HG03342 (cell line): ENCODE results near the gene KCTD5.

Source experiments
- ATAC-seq: cut with Tn5 transposase; IDR thresholded peaks from one replicate; pipeline ENCODE4 v1.9.1; 2021; ENCODE audit warnings: mild to moderate bottlenecking, moderate library complexity; ENCODE audit not compliant: unreplicated experiment

Gene KCTD5

DNA sequence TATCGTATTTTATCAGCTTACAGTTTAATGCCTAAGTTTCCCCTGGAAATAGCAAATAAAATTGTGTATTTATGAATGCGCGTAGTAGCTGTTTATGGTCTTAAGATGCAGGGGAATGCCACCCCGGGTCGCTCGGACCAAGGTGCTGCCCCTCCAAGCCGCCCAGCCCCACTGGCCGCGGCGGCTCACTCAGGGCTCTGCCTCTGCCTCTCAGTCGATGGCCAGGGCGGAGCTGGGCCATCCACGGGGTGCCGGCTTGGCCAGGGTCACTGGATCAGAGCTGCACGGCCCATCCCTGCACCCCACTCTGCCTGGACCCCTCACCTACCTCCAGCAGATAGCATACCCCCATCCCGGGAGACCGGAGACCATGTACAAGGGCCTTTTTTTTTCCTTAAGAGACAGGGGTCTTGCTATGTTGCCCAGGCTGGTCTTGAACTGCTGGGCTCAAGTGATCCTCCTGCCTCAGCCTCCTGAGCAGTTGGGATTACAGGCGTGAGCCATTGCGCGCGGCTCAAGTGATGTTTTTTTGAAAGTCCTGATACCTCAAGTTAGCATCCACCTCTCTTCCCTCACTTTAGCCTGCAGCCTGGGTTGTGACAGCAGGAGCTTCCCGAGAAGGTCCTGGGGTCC lies 26.7 kb downstream of the KCTD5 start:
- no peak for ATAC-seq

DNA sequence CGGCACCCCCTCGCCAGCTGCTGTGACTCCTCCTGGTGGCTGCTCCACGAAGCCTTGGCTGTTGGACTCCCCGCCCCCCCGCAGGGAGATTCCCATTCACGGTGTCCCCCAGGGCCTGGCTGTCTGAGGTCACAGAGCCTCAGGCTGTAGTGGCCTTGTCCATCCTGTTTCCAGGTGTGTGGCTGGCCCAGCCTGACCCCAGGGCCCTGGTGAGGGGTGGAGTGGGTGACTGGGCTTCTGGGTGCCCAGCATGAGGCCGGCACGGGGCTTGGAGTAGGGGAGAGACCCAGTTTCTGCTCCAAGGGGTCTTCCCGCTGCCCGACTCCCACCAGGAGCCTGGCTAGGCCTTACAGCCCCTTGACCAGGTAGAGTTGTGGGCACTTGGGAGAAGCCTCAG lies 27.3 kb downstream of the KCTD5 start:
- ATAC-seq, result no peak

DNA sequence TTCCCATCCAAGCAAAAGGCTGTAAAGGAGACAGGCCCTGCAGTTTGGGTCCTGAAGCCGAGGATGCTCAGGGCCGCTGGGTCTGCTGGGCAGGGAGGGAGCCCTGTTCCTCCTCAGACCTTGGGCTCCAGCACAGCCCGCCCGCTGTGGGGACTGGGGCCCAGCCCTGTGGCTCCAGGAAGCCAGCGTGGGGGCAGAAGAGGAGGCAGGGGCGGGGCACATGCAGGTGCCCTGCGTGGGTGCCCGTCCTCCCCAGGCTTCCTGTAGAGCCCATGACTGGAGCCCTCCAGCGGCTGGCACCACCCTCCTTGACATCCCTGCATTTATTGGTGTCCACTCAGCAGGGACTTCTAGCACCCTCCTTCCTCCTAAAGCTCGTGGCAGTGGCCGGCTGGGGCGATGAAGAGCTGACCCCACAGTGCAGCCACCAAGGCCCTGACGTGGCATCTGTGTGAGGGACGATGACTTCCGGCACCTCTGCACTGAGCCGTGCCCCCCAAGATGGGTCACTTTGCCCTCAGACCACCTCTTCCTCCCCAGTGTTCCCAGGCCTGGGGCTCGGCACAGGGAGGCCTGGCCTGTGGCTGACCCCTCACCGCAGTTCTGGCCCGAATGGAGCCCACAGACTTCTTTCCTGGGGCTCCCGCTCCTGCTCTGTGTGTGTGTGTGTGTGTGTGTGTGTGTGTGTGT lies 27.8 kb downstream of the KCTD5 start:
- ATAC-seq, result no peak

- no peak for ATAC-seq
Observed at GRCh38 chr16:2710711-2711231, 28.4 kb downstream of the KCTD5 start.

- no peak for ATAC-seq
Observed at GRCh38 chr16:2711370-2712062, 29.2 kb downstream of the KCTD5 start.

GRCh38 chr16:2712063-2712441 lies 29.7 kb downstream of the KCTD5 start:
- ATAC-seq, result no peak

GRCh38 chr16:2712546-2712945 lies 30.2 kb downstream of the KCTD5 start:
- no peak for ATAC-seq

GRCh38 chr16:2713523-2713922 lies 31.2 kb downstream of the KCTD5 start:
- no peak for ATAC-seq

- no peak for ATAC-seq
Observed at GRCh38 chr16:2713985-2714774, 31.9 kb downstream of the KCTD5 start.

- ATAC-seq, result no peak
Observed at GRCh38 chr16:2715064-2715463, 32.7 kb downstream of the KCTD5 start.

DNA sequence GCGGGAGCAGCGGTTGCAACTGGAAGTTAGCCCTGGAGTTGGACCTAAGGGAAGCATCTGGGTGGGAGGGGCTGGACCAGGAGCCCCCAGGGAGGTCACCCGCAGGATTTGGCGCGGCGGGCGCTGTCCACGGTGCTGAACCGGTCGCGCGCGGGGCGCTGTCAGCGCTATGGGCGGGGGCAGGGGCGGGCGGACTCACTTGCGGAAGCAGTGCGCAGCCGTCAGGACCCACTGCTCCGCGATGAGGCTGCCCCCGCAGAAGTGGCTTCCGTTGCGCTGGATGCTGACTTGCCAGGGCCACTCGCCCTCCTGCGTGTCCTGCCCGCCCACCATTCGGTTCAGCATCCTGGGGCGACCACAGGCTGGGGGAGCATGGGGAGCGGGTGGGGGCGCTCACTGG lies 33.2 kb downstream of the KCTD5 start:
- ATAC-seq, result no peak

- ATAC-seq, result no peak
Observed at GRCh38 chr16:2715966-2716885, 33.9 kb downstream of the KCTD5 start.

DNA sequence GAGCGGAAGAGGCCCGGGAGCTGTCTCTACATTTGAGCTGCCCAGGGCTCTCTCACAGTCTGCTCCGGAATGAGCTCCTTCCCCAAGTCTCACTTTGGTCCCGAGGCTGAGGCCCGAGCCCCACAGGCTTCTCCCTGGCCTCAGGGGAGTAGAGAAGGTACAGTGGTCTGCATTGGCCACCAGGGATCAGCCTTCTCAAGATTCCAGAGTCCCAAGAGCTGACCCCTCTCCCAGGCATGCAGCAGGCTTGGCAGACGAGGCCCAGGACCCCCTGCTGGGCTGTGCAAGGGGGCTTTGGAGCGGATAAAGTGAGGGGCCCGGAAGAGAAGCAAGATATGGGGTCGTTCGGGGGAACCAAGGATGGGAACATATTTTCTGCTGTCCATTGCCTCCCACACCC lies 34.6 kb downstream of the KCTD5 start:
- no peak for ATAC-seq

DNA sequence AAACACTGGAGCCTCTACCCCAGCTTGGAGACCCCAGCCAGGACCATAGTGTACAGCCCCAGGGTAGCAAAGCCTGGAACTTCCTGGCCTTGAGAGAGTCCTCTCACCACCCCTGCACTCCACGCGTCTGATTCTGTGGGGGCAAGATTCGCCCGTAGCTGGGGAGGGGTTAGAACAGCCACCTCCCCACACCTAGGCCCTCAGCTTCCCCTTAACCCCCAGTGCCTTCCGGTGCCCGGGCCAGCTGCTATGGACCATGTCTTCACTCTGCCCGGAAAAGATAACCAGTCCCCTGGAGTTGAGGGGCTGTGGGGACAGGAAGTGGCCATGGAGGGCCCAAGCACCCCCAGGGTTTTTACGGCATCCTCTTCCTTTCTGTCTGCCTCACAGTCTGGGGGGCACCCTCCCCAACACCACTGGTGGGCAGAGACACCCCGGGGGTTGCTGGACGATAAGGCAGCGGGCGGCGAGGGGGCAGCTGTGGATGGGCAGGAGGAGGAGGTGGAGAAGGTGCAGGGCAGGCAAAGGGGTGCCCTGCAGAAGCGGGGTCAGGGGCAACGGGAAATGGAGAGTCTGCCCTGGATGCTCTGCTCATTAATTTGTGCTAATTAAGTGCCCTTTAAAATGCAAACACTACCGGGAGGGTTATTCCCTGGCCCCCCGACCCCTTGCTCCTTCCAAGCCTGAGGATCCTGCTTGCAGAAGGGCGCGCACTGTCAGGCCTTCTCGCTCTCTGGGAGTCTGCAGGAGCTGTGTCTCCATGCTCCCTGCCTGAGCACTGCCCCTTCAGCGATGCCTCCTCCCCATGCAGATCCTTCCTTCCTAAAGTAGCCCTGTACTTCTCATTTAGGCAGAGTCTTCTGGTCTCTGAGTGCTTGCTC lies 35.3 kb downstream of the KCTD5 start:
- no peak for ATAC-seq

DNA sequence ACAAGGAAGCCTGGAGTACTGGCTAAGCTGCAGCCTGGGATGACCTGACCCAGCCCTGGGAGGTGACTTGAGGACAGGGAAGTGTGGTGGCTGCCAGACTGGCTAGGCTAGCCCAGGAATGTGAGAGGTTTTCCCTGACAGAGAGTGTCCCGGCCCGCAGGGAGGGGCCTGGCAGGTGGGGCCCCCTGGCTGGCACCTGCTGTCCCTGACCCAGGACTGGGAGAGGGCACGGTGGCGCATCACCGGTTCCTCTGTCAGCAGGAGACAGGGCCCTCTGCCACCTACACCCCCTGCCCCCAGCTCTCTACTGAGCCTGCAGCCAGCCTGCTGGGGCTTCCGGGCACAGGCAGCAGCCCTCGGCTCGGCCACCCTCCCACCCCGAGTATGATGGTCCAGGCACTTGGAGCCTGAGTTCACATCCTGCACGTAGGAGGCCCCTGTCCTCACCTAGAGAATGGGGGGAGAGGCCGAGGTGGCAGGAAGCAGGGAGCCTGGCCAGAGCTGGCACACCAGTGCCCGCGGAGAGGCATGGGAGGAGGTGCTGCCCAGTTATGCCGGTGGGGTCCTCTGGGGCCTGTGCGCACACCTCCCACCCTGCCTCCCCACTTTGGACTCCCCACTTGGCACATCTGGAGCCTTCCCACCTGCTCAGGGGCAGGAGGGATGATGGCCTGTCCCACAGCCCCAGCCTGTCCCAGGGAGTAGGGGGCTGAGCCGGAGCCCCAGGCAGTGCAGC lies 37.2 kb downstream of the KCTD5 start:
- no peak for ATAC-seq

- ATAC-seq, result no peak
Observed at GRCh38 chr16:2720064-2720457, 37.7 kb downstream of the KCTD5 start, which contains the start of gene PRSS27. TSS of gene PRSS27 (minus strand) at chr16:2720224. CDS start at chr16:2720160, 64 bp downstream.

DNA sequence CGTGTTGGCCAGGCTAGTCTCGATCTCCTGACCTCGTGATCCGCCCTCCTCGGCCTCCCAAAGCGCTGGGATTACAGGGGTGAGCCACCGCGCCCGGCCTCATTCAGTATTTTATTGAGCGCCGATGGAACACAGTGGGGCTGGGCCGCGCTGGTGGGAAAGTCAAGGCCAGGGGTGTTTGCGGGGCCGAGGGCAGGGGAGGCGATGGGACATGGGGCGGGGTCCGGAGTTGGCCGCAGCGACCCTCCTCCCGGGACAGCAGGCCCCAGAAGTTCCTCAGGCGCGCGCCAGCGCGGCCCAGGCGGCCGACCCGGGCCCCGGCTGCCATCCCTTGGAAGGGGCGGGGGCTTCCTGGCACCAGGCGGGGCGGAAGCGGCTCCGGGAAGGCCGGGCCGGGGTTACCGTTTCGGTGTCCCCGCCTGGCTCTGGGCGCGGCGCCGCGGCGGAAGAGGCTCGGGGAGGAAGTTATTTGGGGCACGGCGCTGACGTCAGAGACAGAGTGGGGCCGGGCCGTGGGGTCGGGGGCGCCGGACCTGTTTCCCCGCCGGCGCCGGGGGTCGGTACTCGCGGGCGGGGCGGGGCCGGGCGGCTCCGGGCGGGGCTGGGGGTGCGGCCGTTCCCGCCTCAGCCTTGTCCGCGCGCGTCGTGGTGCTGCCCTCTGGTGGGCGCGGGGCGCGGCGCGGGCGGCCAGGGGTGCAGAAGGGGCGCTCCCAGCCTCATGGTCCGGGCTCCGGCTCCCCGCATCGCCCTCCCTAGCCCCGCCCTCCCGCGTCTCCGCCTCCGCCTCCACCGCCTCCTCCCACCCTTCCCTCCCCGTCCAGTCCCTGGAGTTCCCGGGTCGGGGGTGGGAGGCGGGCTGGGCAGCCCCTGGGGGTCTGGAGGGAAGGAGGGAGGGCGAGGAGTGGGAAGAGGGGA lies 38.7 kb downstream of the KCTD5 start:
- peak; percentile 71 for ATAC-seq
